HFF-Myc (cell line): Measurements from ENCODE around the gene TTC7B.

Experiments
- DNase-seq: peaks from one replicate; pipeline ENCODE4 v3.0.0-alpha.2; 2011; ENCODE audit warnings: low read depth; ENCODE audit errors: extremely low read depth
- H3K4me3 ChIP-seq: replicated peaks from 2 replicates; pipeline ENCODE4 v1.5.1; 2011; ENCODE audit warnings: low read depth, mild to moderate bottlenecking, control low read depth, low read length
- CTCF ChIP-seq: IDR thresholded peaks from 2 replicates; pipeline ENCODE4 v1.5.1; 2012; ENCODE audit warnings: mild to moderate bottlenecking, low read depth, low read length, control low read depth; ENCODE audit errors: missing control alignments

TTC7B gene

GRCh38 chr14:90616881-90617280 is 199.3 kb downstream of the TTC7B start:
- DNase-seq = no peak
- no peak for TF ChIP-seq CTCF
- H3K4me3 ChIP-seq = no peak overlapping the region

- no peak for TF ChIP-seq CTCF
- no peak overlapping the region for H3K4me3 ChIP-seq
- no peak for DNase-seq
These were observed 199.9 kb downstream of the TTC7B start for GRCh38 chr14:90616313-90616712.

GRCh38 chr14:90615517-90616060 is 200.6 kb downstream of the TTC7B start:
- no peak for DNase-seq
- H3K4me3 ChIP-seq = no peak overlapping the region
- no peak for TF ChIP-seq CTCF

GRCh38 chr14:90614696-90615516 is 201.3 kb downstream of the TTC7B start:
- no peak for TF ChIP-seq CTCF
- no peak for DNase-seq
- H3K4me3 ChIP-seq = no peak overlapping the region

GRCh38 chr14:90613997-90614396 is 202.2 kb downstream of the TTC7B start:
- DNase-seq = no peak
- no peak for TF ChIP-seq CTCF
- H3K4me3 ChIP-seq = no peak overlapping the region

GRCh38 chr14:90613453-90613852 is 202.8 kb downstream of the TTC7B start:
- no peak overlapping the region for H3K4me3 ChIP-seq
- no peak for DNase-seq
- TF ChIP-seq CTCF = no peak
